H1 (cell line): ENCODE results near the gene LZTFL1. TPM values are rescaled to one million over a fixed set of nuclear protein-coding genes. Genes with fewer than 3 reads are reported as not detected.

Experiments
- CHD7 ChIP-seq: fragments of 300-600 bp; sonication (generic); IDR thresholded peaks from 2 replicates; pipeline ENCODE4 v1.7.1; 2012; ENCODE audit warnings: low read length, moderate library complexity, mild to moderate bottlenecking, inconsistent platforms; ENCODE audit not compliant: insufficient replicate concordance
- GTF2F1 ChIP-seq: IDR thresholded peaks from 2 replicates; pipeline ENCODE4 v1.6.1; 2012; ENCODE audit warnings: low read depth, low read length, improper control_type of control experiment, borderline replicate concordance
- JUND ChIP-seq: IDR thresholded peaks from 2 replicates; pipeline ENCODE4 v1.6.1; 2011; ENCODE audit warnings: mild to moderate bottlenecking, improper control_type of control experiment, low read length
- SIN3A ChIP-seq, 2 experiments: IDR thresholded peaks in 1 of 2; conservative IDR thresholded peaks in 1 of 2; 2 replicates each; pipeline ENCODE4 v1.6.1; 2011 to 2012; ENCODE audit warnings: low read length in 2 of 2, improper control_type of control experiment in 1 of 2, low read depth in 1 of 2, mild to moderate bottlenecking in 1 of 2
- SIRT6 ChIP-seq: IDR thresholded peaks from one replicate; pipeline ENCODE4 v1.7.1; 2012; ENCODE audit warnings: low read length, inconsistent platforms
- SRF ChIP-seq: IDR thresholded peaks from 2 replicates; pipeline ENCODE4 v1.6.1; 2011; ENCODE audit warnings: mild to moderate bottlenecking, low read depth, low read length, moderate library complexity
- TAF1 ChIP-seq: IDR thresholded peaks from 2 replicates; pipeline ENCODE4 v1.6.1; 2011; ENCODE audit warnings: mild to moderate bottlenecking, low read depth, low read length
- polyA plus RNA-seq, 7 experiments: library from polyadenylated mRNA; depleted of rRNA in 3 of 7; stranded (reverse) in 5 of 7; unstranded in 2 of 7; fragments of >200 nt in 5 of 7; fragments of 200-250 nt in 2 of 7; gene quantifications; 1 replicate in 5 of 7; 2 replicates in 1 of 7; 4 replicates in 1 of 7; pipeline versions ENCODE4 v1.2.1 to v1.2.3, GENCODE V29; 2011 to 2013; ENCODE audit warnings: missing spikeins in 2 of 7, mixed read lengths in 2 of 7
- total RNA-seq: library from RNA; stranded (reverse); fragmentation: NEBNext Ultra II Directional; extraction: Animal tissue kit (Norgen Biotek cat#: 25700); gene quantifications from 2 replicates; pipeline ENCODE4 v1.2.1, GENCODE V29; 2021

Gene LZTFL1
- total and polyA plus RNA-seq, 2 of the 8 experiments (the other 6 are each of a cell fraction or from before 2014, with no cell fraction given) = 8.7 to 11.5 TPM

- TF ChIP-seq CHD7 (no peak), GTF2F1 (no peak), SRF (no peak), JUND (no peak), SIRT6 (no peak), TAF1 (no peak), SIN3A (conservative IDR thresholded peaks at IDR 0.05 in 1 of 2, IDR thresholded peaks at IDR 0.05 in 1 of 2; ENCODE audit: low read depth in 1 of 2, low read length in 2 of 2) (no peak)
Measured at GRCh38 chr3:45807133-45807532, 34.8 kb downstream of the LZTFL1 start (continued).
